GM21367 (cell line): ENCODE results near the gene HCN3.
"Not testable (repeated sequence)": the region's sequence is repeated elsewhere in the genome, so short reads cannot be mapped to it uniquely, and the experiment has no call there.

ENCODE experiments used
- ATAC-seq: cut with Tn5 transposase; IDR thresholded peaks from one replicate; pipeline ENCODE4 v1.9.1; 2021; ENCODE audit not compliant: unreplicated experiment

HCN3 gene

GRCh38 chr1:155282488-155283091, 5.3 kb downstream of the HCN3 start:
- ATAC-seq: no peak

DNA sequence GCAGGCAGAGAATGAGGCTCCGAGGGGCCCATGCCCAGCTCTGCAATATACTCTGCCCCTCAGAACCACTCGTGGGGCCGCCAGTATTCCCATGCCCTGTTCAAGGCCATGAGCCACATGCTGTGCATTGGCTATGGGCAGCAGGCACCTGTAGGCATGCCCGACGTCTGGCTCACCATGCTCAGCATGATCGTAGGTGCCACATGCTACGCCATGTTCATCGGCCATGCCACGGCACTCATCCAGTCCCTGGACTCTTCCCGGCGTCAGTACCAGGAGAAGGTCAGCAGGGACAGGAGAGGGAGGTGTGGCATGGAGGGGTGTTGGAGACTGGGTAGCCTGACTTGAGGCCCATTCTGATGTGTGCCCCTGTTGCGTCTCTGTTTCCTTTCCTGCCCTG, 7.2 kb downstream of the HCN3 start:
- ATAC-seq: no peak

- no peak for ATAC-seq
Observed at GRCh38 chr1:155285063-155285462, 7.8 kb downstream of the HCN3 start.

DNA sequence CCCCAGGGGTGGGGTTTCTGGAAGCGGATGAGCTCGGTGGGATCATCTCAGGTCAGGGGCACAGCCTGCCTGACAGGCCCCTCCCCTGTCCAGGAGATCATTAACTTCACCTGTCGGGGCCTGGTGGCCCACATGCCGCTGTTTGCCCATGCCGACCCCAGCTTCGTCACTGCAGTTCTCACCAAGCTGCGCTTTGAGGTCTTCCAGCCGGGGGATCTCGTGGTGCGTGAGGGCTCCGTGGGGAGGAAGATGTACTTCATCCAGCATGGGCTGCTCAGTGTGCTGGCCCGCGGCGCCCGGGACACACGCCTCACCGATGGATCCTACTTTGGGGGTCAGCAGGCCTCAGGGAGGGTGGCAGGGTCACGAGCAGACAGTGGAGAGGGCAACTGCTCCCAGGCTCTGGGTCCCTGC, 8.4 kb downstream of the HCN3 start:
- ATAC-seq: no peak

DNA sequence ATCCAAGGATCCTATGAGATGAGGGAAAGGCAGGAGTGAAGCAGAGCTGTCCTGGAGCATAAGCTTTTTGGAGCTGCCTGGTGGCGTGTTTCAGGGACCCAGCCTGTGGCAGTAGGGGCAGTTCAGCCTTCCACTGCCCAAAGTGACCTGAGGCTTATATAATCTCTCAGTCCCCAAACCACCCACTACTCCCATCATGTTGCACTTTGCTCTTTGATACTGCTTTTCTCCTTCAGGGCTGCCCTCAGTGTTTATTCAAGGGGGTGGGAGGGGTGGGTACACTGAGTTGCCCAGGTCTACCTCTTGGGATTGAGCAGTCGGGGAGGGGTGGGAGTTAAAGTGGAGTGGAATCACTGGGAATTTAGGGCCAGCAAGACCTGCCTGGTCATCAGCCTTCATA, 9.3 kb downstream of the HCN3 start:
- no peak for ATAC-seq

DNA sequence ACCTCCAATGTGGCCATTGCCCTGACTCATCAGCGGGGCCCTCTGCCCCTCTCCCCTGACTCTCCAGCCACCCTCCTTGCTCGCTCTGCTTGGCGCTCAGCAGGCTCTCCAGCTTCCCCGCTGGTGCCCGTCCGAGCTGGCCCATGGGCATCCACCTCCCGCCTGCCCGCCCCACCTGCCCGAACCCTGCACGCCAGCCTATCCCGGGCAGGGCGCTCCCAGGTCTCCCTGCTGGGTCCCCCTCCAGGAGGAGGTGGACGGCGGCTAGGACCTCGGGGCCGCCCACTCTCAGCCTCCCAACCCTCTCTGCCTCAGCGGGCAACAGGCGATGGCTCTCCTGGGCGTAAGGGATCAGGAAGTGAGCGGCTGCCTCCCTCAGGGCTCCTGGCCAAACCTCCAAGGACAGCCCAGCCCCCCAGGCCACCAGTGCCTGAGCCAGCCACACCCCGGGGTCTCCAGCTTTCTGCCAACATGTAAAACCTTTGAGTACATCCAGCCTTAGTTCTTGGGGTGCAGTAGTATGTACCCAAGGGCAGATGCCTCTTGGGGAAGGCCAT, 10.8 kb downstream of the HCN3 start:
- no peak for ATAC-seq

- not testable (repeated sequence) for ATAC-seq
Observed at GRCh38 chr1:155291006-155291405, 13.7 kb downstream of the HCN3 start.

DNA sequence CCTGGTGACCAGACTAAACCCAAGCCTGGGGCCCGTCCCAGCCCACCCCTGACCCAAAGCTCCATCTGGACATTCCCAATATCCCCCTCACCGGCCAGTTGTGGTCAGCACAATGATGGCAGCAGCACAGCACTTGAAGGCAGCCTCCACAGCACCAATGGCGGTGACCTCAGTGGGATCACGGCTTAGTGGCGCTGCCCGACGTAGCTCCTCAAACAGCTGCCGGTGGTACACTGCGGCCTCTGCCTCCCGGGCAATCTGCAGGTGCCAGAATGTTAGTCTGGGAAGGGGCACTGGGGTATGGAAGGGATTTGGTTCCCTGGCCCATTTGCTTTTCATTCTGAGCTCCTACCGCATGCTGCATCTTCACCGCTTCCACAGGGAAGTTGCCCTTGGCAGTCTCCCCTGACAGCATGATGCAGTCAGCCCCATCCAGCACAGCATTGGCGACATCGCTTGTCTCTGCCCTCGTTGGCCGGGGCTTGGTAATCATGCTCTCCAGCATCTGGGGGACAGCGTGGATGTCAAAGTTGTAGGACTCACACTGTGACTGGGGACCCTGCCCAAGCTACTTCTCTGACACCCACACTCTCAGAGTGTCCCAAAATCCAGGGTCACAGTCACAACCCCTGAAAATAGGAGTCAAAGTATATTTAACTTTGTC, 16.0 kb downstream of the HCN3 start:
- no peak for ATAC-seq

- no peak for ATAC-seq
Observed at GRCh38 chr1:155294520-155295182, 17.4 kb downstream of the HCN3 start.

DNA sequence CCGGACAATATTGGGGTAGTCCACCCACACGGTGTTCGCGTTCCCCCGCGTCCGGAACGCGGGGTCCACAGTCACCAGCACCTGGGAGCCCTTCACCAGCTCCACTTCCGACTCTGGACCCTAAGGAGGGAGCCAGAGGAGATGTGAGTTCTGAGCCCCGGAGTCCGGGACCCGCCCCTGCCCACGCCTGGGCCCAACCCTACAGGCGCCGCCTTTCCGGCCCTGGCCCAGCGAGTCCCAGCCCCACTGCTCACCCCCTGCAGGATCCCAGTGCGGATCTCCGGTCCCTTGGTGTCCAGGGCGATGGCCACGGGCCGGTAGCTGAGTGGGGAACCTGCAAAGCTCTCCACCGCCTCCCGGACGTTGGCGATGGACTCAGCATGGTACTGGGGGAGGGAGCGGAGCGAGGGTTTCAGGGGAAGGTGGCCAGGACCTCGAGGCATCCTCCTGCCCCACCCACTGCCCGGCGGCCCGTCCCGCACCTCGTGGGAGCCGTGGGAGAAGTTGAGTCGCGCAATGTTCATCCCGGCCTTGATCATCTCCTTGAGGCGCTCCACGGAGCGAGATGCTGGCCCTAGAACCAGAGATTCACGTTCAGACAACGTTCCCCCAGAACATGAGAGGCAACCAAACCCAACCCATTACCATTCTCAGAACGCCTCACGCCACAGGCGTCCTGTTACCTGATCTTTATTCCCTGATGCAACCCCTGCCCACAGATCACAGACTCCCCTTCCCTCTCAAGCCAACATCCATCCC, 18.1 kb downstream of the HCN3 start:
- no peak for ATAC-seq

DNA sequence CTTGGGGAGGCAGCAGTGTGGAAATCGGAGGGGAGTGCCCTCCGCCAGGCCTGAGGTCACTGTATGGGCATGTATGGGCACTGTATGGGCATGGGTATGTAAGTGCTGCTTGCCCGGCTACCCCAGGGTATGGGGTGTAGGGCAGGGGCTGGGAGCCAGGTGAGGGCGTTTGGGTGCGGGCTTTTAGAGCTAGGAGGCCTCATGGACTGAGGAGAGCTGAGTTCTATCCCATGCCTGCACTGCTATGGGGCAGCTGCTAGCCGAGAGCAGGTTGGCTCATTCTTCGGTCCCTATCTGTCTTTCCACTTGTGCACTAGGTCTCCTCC, 18.6 kb downstream of the HCN3 start:
- no peak for ATAC-seq

DNA sequence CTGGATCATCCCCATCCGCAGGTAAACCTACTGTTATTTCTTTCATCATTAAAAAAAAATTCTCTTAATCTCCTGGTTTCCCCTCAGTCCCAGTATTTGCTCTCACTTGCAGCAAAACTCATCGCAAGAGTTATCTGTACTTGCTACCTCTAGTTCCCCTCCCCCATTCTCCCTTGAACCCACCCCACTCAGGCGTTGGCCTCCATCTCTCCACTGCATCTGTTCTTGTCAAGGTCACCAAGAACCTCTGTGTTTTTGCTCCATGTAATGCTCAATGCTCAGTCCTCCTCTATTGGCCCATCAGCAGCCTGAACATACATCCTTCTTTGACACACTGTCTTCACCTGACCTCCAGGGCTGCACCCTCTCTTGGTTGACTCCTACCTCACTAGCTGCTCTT, 19.4 kb downstream of the HCN3 start:
- ATAC-seq: no peak

- ATAC-seq: no peak
Observed at GRCh38 chr1:155297384-155297783, 20.1 kb downstream of the HCN3 start.

- ATAC-seq: no peak
Observed at GRCh38 chr1:155300024-155300423, 22.8 kb downstream of the HCN3 start.

- ATAC-seq: no peak
Observed at GRCh38 chr1:155300553-155301329, 23.5 kb downstream of the HCN3 start.

DNA sequence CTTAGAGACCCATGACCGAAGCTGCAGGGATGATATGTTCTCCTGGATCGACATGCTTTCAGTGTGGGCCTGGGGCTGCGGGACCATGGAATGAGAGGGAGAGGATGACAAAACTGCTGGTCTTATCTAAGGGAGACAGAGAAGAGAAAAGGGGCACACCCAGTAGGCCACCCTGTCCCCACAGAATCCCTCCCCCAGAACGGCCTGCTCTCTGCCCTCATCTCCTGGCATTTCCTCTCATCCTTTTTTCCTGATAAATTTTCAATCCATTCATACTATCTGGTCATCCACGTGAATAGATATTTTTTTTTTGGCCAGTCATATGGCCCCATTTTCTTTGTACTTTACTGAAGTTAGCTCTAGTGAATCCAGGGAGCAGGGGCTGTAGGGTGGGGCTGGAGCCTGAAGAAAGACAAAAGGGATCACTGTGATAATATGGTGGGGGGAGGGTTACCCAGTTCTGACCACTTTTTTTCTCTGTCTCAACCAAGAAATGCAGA, 24.1 kb downstream of the HCN3 start, which contains the start of gene PKLR:
Gene PKLR (minus strand): TSS at position 97 of the 500 bp plus-strand sequence. CDS start 43 bp downstream, at position 54.
- no peak for ATAC-seq

DNA sequence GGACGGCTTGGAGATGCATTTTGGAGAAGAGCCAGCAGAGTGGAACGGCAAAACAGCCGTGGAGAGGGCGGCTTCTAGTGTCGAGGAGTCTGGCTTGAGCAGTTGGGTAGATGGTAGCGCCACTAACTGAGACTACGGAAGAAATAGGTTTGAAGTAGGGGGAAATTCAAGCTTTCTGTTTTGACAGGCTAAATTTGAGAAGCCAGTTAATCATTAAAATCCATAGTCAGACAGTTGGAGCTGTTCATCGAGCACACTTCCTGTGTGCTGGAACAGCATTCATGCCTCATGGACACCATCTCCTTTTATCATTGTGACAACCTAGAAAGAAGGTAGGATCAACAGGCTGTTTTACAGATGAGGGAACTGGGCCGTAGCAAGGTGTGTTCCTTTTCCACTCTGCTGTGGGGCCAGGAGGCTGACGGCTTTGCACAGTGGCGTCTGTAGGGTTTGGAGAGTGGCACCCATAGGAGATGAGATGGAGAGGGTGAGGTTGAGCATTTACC, 27.3 kb downstream of the HCN3 start:
- no peak for ATAC-seq

DNA sequence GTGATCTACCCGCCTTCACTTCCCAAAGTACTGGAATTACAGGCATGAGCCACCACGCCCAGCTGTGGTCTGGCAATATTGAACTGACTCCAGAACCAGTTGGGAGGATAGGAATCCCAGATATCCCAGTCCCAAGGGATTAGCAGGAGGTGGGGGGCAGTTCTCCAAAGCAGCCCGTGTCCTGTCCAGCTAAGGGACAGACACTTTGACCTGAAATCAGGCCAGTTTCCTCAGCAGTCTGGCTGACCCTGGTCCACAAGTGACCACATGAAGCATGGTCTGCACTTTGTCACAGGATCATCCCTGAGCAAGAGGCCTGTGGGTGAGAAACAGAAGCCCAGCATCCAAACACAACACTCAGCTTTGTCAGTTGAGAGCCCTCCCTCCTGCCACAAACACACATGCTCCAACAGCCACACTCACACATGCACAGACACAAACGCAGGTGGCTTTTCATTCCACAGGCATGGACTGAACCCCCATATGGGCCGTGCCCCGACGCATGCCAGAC, 28.7 kb downstream of the HCN3 start:
- ATAC-seq: no peak

DNA sequence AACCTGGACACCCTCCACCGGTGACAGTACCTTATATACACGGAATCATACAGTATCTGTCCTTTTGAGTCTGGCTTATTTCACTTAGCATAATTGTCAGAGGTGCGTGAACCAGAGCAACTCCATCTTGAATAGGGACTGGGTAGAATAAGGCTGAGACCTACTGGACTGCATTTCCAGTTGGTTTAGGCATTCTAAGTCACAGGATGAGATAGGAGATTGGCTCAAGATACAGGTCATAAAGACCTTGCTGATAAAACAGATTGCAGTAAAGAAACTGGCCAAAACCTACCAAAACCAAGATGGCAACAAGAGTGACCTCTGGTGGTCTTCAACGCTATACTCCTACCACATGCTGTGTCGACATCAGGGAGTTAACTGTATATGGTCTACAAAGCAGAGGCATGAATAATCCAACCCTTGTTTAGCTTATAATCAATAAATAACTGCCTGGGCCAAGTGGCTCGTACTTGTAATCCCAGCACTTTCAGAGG, 30.0 kb downstream of the HCN3 start:
- no peak for ATAC-seq
